Activated CD4-positive, alpha-beta T cell treated with anti-CD3 and anti-CD28 coated beads, Interleukin-2, amount 10 ng/mL, durations not matched to agents 24 days and 14 days (primary cell): Measurements from ENCODE around the gene KDM4F. TPM values are rescaled to one million over a fixed set of nuclear protein-coding genes. Genes with fewer than 3 reads are reported as not detected.
"Not testable (repeated sequence)": the region's sequence is repeated elsewhere in the genome, so short reads cannot be mapped to it uniquely, and the experiment has no call there.

Source experiments
- DNase-seq: peaks from one replicate; pipeline ENCODE4 v3.0.0; 2022
- H3K27ac Mint-ChIP-seq: one replicate; pipeline ENCODE4 v1.8.0; 2022; ENCODE audit warnings: mild to moderate bottlenecking, mixed read lengths
- H3K27me3 Mint-ChIP-seq: one replicate; pipeline ENCODE4 v1.8.0; 2022; ENCODE audit warnings: mixed read lengths
- H3K36me3 Mint-ChIP-seq: one replicate; pipeline ENCODE4 v1.8.0; 2022; ENCODE audit warnings: low read depth, mild to moderate bottlenecking, mixed read lengths
- H3K4me1 Mint-ChIP-seq: one replicate; pipeline ENCODE4 v1.8.0; 2021; ENCODE audit warnings: mixed read lengths
- H3K4me3 Mint-ChIP-seq: one replicate; pipeline ENCODE4 v1.8.0; 2022; ENCODE audit warnings: mild to moderate bottlenecking, moderate library complexity, mixed read lengths
- H3K9me3 Mint-ChIP-seq: one replicate; pipeline ENCODE4 v1.8.0; 2021; ENCODE audit warnings: mixed read lengths
- intact Hi-C: fragments of 100-400 bp; cut with micrococcal nuclease; formaldehyde crosslinking; loops from one replicate; pipeline ENCODE4 v1.15.1; 2023
- total RNA-seq: library from RNA; stranded (reverse); gene quantifications from 2 replicates; pipeline ENCODE4 v1.2.3, GENCODE V29; 2022

Gene KDM4F
- total RNA-seq, result not detected in 2 replicates

DNA sequence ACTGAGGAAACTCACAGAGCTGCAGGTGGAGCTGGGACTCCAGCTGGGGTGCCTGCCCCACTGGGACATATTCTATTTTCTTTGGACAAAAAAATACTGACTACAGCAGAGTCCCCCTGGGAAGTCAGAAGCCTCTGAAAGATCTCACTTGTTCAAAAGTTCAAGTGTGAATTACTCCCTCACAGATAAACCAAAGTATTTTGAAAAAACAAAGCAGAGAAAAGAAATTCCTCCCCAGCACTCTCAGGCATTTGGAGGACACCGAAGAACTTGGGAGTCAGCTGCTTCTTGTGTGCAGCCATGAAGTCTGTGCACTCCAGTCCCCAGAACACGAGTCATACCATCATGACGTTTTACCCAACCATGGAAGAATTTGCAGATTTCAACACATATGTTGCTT is at the start of gene KDM4F:
KDM4F (plus strand) TSS at position 301 of the 400 bp plus-strand sequence.
- H3K9me3 Mint-ChIP-seq, H3K36me3 Mint-ChIP-seq, H3K4me1 Mint-ChIP-seq, intact Hi-C loops, H3K4me3 Mint-ChIP-seq, H3K27ac Mint-ChIP-seq: not testable (repeated sequence)
- peak; percentile 44 for DNase-seq
- H3K27me3 Mint-ChIP-seq, result peaks cover 51% of the 10 kb centered on the region

DNA sequence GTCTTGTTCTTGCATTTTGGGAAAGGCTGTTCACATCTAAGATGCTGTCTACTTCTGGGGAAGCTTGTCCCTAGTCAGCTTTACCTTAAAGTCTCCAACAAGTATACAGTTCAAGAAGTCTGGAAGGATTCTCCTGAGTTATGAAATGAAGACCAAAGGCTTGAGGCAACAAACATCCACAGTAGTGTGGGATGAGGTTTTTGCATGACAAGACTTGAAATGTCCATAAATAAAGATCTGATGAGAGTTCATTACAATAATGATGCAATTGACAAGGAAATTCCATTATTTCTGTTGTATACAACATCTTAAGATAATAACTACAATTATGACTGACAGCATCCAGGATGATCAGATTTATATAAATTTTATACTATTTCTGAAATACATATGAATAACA is 45.5 kb upstream of the KDM4F start:
- no peak for DNase-seq
- intact Hi-C loops, result no loop called here
- Mint-ChIP-seq H3K4me3 (no peak overlapping the region), H3K4me1 (no peaks in the 10 kb centered on the region), H3K27me3 (peaks cover 25% of the 10 kb centered on the region), H3K9me3 (no peaks in the 10 kb centered on the region), H3K27ac (no peak overlapping the region), H3K36me3 (no peaks in the 10 kb centered on the region)

DNA sequence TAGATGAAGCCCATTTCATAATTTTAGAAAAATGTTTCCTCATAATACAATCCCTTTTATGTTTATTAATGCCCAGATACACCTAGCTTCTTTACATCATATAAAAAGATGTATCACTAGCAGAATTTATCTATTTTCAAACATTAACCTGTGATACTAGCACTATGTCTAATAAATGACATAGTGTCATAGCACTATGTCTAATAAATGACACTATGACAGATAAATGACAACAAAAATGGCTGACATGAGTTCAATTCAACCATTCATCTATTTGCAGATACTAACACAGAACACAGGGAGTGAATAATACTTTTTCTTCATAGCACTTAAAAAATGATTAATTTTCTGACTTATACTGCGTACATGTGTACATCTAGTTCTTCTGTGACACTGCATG is 43.6 kb upstream of the KDM4F start:
- peaks cover 35% of the 10 kb centered on the region for H3K27me3 Mint-ChIP-seq
- no peak for DNase-seq
- intact Hi-C loops, result no loop called here
- no peaks in the 10 kb centered on the region for H3K36me3 Mint-ChIP-seq
- H3K9me3 Mint-ChIP-seq, result no peaks in the 10 kb centered on the region
- H3K27ac Mint-ChIP-seq, result no peak overlapping the region
- H3K4me3 Mint-ChIP-seq, result no peak overlapping the region
- H3K4me1 Mint-ChIP-seq, result no peaks in the 10 kb centered on the region

DNA sequence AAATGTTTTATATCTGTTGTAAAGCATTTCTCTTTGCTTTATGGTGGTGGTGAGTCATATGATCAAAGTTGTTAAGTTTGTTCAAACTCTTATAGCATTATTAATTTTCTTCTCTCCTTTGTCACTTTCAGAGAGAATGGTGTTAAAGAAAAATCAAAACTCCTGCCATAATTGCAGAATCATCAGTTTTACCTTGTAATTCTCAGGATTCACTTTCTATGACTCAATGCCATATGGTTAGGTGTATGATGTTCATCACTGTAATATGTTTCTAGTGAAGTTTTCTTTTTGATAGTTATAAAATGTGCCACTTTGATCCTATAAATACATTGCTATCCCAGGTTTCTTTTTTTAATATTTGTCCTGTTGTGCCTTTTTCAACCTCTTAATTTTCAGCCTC is 37.8 kb upstream of the KDM4F start:
- Mint-ChIP-seq H3K27me3 (peaks cover 30% of the 10 kb centered on the region), H3K4me3 (no peak overlapping the region), H3K4me1 (no peaks in the 10 kb centered on the region), H3K27ac (no peak overlapping the region), H3K36me3 (no peaks in the 10 kb centered on the region), H3K9me3 (no peaks in the 10 kb centered on the region)
- intact Hi-C loops, result no loop called here
- DNase-seq, result no peak

DNA sequence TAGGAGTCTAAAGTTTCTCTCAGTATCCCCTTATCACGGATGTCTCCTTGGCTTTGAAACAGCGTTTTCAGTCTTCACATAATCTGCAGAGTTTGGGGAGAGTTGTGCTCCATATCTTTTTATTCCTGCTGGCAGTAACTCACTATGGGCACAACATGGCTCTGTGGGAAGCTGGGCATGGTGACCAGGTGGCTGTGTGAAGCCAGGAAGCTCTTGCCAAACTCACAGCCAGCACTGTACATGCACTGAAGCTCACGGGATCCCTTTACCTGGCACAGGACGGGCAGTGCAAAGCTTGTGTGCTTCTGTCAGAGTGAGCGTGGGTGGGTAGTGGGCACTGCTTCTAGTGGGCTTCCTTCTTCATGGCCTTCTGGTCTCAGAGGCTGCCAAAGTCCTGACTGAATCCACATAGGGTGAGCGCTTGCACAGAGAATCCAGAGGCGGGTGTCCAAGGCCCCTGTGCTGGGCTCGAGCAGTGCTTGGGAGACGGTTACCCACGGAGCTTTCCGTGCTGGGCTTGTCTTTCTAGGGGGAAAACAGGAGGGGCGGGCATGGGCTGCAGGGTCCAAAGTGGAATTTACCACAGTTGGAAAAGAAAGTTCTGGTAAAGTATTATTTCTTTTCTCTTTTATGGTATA is 34.9 kb upstream of the KDM4F start:
- no peak overlapping the region for H3K4me3 Mint-ChIP-seq
- H3K4me1 Mint-ChIP-seq, result no peaks in the 10 kb centered on the region
- H3K36me3 Mint-ChIP-seq, result no peaks in the 10 kb centered on the region
- DNase-seq, result no peak
- no peak overlapping the region for H3K27ac Mint-ChIP-seq
- H3K27me3 Mint-ChIP-seq, result peaks cover 15% of the 10 kb centered on the region
- intact Hi-C loops, result no loop called here
- no peaks in the 10 kb centered on the region for H3K9me3 Mint-ChIP-seq

DNA sequence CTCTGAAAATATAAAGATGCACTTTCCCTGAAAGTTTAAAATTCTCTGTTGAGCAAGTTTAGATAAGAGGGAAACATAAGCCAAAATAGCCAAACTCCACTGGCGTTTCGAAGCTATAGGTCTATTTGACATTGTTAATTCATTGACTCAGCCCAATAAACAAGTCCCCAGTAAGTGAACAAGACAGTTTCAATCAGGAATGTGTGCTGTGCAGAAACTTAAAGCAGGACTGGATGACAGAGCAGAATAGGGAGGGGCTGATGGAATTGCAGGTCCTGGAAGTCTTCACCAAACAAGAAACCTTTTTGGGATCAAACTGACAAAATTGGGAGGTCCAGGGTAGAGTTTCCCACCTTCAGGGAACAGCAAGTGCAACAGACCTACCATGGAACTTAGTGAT is 33.1 kb upstream of the KDM4F start:
- H3K9me3 Mint-ChIP-seq, result no peaks in the 10 kb centered on the region
- DNase-seq, result no peak
- H3K36me3 Mint-ChIP-seq, result no peaks in the 10 kb centered on the region
- H3K4me3 Mint-ChIP-seq, result no peak overlapping the region
- intact Hi-C loops, result no loop called here
- H3K27me3 Mint-ChIP-seq, result peaks cover 6% of the 10 kb centered on the region
- no peak overlapping the region for H3K27ac Mint-ChIP-seq
- no peaks in the 10 kb centered on the region for H3K4me1 Mint-ChIP-seq

DNA sequence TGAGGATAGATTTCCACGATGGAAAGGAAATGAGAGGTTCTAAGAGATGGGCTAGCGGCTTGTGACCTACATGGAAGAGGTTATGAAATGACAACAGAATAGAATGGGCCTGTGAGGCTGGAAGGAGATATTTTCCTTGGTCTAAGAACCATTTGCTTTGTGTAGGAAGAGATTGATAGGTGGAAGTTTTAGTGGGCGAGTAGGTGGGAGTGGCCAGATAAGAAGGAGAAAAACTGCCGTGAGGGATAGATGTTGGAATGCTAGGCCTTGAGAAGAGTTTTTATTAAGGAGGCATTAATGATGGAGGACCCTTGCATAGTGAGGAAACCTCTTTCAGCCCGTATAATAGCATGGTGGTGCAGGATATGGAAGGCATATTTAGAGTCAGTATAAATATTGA is 27.8 kb upstream of the KDM4F start:
- DNase-seq, H3K9me3 Mint-ChIP-seq, H3K4me1 Mint-ChIP-seq, H3K4me3 Mint-ChIP-seq, H3K27me3 Mint-ChIP-seq, H3K27ac Mint-ChIP-seq, intact Hi-C loops, H3K36me3 Mint-ChIP-seq: not testable (repeated sequence)

DNA sequence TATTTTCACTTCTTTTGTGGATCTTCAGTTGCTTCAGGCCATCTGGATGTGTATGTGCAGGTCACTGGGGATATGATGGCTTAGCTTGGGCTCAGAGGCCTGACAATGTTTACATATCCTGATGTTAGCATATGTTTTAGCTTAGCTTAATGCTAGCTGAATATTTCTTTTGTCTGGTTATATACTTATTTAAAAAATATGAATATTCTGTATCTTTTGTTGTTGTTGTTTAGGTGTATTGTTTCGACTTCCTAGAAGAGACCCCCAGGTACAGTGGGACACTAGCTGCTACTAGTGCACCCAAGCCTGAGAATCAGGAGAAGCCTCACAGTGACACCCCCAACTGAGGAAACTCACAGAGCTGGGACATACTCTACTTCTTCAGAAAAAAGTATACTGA is 24.3 kb upstream of the KDM4F start, which contains the start of gene KDM4E:
KDM4E (plus strand) TSS at position 301 of the 400 bp plus-strand sequence. CDS start 300 bp downstream, outside the sequence.
- Mint-ChIP-seq H3K27me3 (peaks cover 2% of the 10 kb centered on the region), H3K36me3 (no peaks in the 10 kb centered on the region)
- intact Hi-C loops, result no loop called here

DNA sequence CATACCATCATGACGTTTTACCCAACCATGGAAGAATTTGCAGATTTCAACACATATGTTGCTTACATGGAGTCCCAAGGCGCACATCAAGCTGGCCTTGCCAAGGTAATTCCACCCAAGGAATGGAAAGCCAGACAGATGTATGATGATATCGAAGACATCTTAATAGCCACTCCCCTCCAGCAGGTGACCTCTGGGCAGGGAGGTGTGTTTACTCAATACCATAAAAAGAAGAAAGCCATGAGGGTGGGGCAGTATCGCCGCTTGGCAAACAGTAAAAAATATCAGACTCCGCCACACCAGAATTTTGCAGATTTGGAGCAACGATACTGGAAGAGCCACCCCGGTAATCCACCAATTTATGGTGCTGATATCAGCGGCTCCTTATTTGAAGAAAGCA is 23.6 kb upstream of the KDM4F start:
- intact Hi-C loops, DNase-seq, H3K27ac Mint-ChIP-seq, H3K4me1 Mint-ChIP-seq, H3K27me3 Mint-ChIP-seq, H3K9me3 Mint-ChIP-seq, H3K4me3 Mint-ChIP-seq, H3K36me3 Mint-ChIP-seq: not testable (repeated sequence)

More for the DNA sequence above, 24.3 kb upstream of the KDM4F start, which contains the start of gene KDM4E:
- H3K4me3 Mint-ChIP-seq, result no peak within 1 kb of the TSS
- no peaks in the 10 kb centered on the region for H3K4me1 Mint-ChIP-seq
- DNase-seq, result no peak
- H3K27ac Mint-ChIP-seq, result no peak within 1 kb of the TSS
- H3K9me3 Mint-ChIP-seq, result no peaks in the 10 kb centered on the region

DNA sequence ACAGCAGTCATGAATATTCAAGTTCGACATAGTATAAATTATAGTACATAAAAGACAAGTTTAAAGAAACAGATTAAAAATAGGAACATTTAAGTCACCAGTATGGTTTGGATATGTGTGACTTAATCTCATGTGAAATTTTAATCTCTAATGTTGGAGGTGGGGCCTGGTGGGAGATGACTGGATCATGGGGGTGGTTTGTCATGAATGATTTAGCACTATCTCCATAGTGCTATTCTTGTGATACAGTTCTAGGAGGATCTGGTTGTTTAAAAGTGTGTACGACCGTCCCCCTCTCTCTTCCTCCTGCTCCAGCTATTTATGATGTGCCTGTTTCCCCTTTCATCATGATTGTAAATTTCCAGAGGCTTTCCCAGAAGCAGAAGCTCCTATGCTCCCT is 20.9 kb upstream of the KDM4F start:
- Mint-ChIP-seq H3K4me3 (no peak overlapping the region), H3K36me3 (no peaks in the 10 kb centered on the region), H3K27ac (no peak overlapping the region), H3K9me3 (no peaks in the 10 kb centered on the region), H3K27me3 (peaks cover 5% of the 10 kb centered on the region), H3K4me1 (no peaks in the 10 kb centered on the region)
- peak; percentile 25 for DNase-seq
- intact Hi-C loops, result no loop called here

DNA sequence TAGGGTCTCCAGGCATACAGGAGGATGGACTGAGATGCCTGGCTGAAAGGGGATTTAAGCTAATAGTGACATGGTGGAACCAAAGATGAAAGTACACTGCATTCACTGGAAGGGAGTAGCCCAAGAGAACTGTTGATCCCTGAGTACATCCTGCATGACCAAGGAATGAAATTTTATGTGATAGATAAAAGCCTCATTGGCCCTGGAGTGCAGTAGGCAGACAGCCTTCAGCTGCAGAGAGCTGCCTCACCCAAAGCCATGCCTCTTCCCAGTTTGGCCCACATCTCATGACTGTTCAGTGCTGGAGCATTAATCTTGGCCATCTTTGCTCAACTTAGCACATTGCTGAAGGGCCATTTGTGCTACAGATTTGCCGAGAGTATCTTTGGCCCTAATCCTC is 16.2 kb upstream of the KDM4F start:
- Mint-ChIP-seq H3K4me1 (no peaks in the 10 kb centered on the region), H3K9me3 (no peaks in the 10 kb centered on the region), H3K36me3 (no peaks in the 10 kb centered on the region), H3K27ac (no peak overlapping the region), H3K27me3 (peaks cover 26% of the 10 kb centered on the region), H3K4me3 (no peak overlapping the region)
- peak; percentile 41 for DNase-seq
- intact Hi-C loops, result no loop called here

DNA sequence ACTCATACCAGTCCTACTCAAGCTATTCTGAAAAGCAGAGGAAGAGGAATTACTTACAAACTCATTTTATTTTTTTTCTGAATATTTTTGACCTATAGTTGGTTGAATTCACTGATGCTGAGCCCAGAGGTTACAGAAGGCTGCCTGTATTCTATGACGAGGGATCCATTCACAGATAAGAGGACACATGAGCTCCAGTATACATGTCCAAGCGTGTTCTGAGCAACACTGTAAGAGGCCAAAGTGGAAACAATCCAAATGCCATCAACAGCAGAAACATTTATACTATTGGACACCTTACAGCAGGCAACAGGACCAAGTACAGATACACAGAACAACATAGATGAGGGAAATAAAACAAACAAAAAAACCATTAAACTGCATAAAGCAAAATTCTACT is 13.9 kb upstream of the KDM4F start:
- intact Hi-C loops, result no loop called here
- peaks cover 28% of the 10 kb centered on the region for H3K27me3 Mint-ChIP-seq

DNA sequence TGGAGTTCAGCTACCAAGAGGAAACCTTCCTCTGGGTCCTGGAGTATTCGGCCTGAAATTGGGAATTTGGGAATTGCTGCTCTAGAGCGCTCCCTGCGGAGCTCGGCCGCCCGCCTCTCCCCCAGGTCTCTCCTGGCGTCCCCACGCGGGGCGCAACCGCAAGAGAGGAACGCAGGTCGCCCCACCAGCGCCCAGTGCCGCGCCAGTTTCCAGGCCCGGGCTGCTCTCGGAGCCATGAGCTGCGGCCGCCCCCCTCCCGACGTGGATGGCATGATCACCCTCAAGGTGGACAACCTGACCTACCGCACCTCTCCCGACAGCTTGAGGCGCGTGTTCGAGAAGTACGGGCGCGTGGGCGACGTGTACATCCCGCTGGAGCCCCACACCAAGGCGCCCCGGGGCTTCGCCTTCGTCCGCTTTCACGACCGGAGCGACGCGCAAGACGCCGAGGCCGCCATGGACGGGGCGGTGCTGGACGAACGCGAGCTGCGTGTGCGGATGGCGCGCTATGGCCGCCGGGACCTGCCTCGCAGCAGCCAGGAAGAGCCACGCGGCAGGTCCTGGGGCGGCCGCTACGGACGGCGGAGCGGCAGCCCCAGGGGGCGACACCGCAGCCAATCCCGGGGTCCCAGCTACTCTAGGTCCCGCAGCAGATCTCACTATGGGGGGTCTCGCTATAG is 11.7 kb upstream of the KDM4F start:
- DNase-seq, result peak; percentile 63
- H3K9me3 Mint-ChIP-seq, H3K36me3 Mint-ChIP-seq, H3K4me3 Mint-ChIP-seq, intact Hi-C loops, H3K4me1 Mint-ChIP-seq, H3K27ac Mint-ChIP-seq: not testable (repeated sequence)
- peaks cover 33% of the 10 kb centered on the region for H3K27me3 Mint-ChIP-seq

More for the DNA sequence above, 13.9 kb upstream of the KDM4F start:
- no peaks in the 10 kb centered on the region for H3K4me1 Mint-ChIP-seq
- peak; percentile 43 for DNase-seq
- no peak overlapping the region for H3K27ac Mint-ChIP-seq
- H3K36me3 Mint-ChIP-seq, result no peaks in the 10 kb centered on the region
- H3K9me3 Mint-ChIP-seq, result no peaks in the 10 kb centered on the region
- no peak overlapping the region for H3K4me3 Mint-ChIP-seq

DNA sequence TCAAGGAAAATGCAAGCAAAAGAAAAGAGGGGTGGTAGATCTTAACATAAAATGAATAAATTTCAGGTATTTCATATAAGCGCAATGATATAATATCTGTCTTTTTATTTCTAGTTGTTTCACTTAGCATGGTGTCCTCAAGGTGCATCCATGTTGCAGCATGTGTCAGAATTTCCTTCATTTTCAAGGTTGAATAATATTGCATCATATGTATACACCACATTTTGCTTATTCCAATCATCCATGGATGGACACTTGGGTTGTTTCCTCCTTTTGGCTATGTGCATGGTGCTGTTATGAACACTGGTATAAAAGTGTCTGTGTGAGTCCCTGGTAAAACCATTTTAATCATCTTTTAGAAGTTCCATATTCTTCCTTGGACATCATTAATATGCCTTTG is 7.0 kb upstream of the KDM4F start:
- Mint-ChIP-seq H3K27ac (no peak overlapping the region), H3K27me3 (peaks cover 38% of the 10 kb centered on the region), H3K4me3 (no peak overlapping the region), H3K36me3 (no peaks in the 10 kb centered on the region), H3K9me3 (no peaks in the 10 kb centered on the region), H3K4me1 (peaks cover 3% of the 10 kb centered on the region)
- intact Hi-C loops, result no loop called here
- DNase-seq, result no peak

DNA sequence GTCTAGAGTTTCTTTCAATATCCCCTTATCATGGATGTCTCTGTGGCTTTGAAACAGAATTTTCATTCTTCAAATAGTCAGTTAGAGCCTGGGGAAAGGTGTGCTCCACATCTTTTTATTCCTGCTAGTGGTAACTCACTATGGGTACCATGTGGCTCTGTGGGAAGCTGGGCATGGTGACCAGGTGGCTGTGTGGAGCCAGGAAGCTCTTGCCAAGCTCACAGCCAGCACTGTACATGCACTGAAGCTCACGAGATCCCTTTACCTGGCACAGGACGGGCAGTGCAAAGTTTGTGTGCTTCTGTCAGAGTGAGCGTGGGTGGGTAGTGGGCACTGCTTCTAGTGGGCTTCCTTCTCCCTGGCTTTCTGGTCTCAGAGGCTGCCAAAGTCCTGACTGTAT is 6.3 kb upstream of the KDM4F start:
- H3K9me3 Mint-ChIP-seq, result no peaks in the 10 kb centered on the region
- peaks cover 3% of the 10 kb centered on the region for H3K4me1 Mint-ChIP-seq
- no peak overlapping the region for H3K27ac Mint-ChIP-seq
- DNase-seq, result no peak
- peaks cover 42% of the 10 kb centered on the region for H3K27me3 Mint-ChIP-seq
- intact Hi-C loops, result no loop called here
- H3K4me3 Mint-ChIP-seq, result no peak overlapping the region
- H3K36me3 Mint-ChIP-seq, result no peaks in the 10 kb centered on the region
